ENCODE measurements around the gene PACRG. TPM values are rescaled to one million over a fixed set of nuclear protein-coding genes. Genes with fewer than 3 reads are reported as not detected.

The PACRG gene
- total RNA-seq, 1 experiment from 2014 or later: not detected

DNA sequence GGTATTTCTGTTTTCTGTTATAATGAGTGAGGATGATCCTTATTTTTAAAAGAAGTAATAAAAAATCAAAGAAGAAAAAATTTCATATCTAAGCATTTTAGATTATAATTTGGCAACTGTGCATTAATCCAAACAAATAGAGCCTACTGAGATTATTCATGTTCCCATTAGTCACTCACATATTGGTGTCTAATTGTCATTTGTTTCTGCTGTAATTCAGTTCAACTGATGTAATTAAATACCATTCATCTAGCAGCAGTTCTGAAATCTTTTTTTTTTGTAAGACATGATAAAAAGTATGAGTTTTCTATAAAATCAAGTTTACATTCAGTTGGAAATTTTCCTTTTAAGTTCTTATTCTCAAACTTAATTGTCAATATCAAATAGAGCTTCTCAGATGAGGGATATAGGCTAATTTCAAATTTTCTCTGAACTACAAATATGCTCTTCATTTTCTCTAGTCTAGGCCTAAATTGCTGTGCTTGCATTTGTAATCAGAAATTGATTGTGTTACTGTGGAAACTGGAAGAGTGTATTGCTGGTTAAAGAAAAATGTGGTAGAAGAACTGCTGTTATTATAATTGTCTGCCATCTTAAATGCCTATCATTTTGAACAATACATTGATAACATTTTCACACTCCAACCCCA, 23.6 kb downstream of the PACRG start:
- in situ Hi-C loops (cut with HindIII; ENCODE audit: low pct_unique_long_range_greater_than_20kb, low sequenced_read_pairs): no loop called here
- no peak for DNase-seq (ENCODE audit: low read depth)

DNA sequence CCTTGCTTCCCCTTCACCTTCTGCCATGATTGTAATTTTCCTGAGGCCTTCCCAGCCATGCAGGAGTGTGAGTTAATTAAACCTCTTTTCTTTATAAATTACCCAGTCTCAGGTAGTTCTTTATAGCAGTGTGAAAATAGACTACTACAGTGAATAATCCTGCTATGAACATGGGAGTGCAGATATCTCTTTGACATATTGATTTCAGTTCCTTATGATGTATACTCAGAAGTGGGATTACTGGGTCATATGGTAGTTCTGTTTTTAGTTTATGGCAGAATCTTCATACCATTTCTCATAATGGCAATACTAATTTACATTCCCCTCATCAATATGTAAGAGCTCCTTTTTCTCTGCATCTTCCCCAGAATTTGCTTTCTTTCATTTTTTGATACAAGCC, 26.0 kb downstream of the PACRG start:
- in situ Hi-C loops (cut with HindIII; ENCODE audit: low pct_unique_long_range_greater_than_20kb, low sequenced_read_pairs): no loop called here

DNA sequence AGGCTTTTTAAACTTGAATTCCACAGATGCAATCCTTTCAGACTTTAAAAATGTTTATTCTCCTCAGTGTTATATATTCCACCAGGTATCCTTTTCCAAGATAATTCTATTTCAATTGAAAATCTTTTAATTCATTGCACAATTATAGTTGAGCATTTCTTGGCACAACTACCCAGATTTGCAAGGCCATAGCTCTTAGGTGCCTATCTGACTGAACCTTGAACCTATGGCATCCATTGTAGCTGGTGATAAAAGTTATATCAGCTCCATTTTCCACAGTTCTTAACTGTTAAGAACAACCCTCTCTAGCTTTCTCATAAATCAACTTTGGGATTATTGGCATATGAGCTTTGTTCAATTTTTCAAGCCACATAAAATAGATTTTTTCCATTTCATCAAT, 42.4 kb downstream of the PACRG start:
- in situ Hi-C loops (cut with HindIII; ENCODE audit: low pct_unique_long_range_greater_than_20kb, low sequenced_read_pairs): no loop called here

More for the DNA sequence above, 26.0 kb downstream of the PACRG start:
- no peak for DNase-seq (ENCODE audit: low read depth)

DNA sequence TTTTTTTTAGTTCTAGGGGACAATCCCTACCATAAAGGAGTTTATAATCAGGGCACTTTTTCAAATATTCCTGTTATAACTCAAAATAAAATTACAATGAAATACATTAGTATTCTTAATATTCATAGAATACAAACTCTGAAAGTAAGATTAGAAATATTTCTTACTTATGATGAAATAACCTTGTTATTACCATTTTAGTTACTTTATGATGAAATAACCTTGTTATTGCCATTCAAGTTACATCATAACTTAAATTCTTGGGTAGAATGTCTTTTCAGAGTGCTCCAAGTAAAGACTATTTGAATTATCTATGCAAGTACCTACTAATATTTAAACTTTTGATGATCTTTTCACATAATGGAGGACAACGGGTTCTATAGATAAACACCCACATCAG, 43.2 kb downstream of the PACRG start:
- in situ Hi-C loops (cut with HindIII; ENCODE audit: low pct_unique_long_range_greater_than_20kb, low sequenced_read_pairs): no loop called here
- DNase-seq (ENCODE audit: low read depth): no peak

More for the DNA sequence above, 42.4 kb downstream of the PACRG start:
- DNase-seq (ENCODE audit: low read depth): no peak

GRCh38 chr6:162772466-162772865, 44.7 kb downstream of the PACRG start:
- no peak for DNase-seq (ENCODE audit: low read depth)
- in situ Hi-C loops (cut with HindIII; ENCODE audit: low pct_unique_long_range_greater_than_20kb, low sequenced_read_pairs): no loop called here

GRCh38 chr6:162773996-162774395, 46.2 kb downstream of the PACRG start:
- DNase-seq (ENCODE audit: low read depth): no peak
- in situ Hi-C loops (cut with HindIII; ENCODE audit: low pct_unique_long_range_greater_than_20kb, low sequenced_read_pairs): no loop called here

GRCh38 chr6:162777091-162777490, 49.3 kb downstream of the PACRG start:
- in situ Hi-C loops (cut with HindIII; ENCODE audit: low pct_unique_long_range_greater_than_20kb, low sequenced_read_pairs): no loop called here
- no peak for DNase-seq (ENCODE audit: low read depth)

GRCh38 chr6:162778603-162779002, 50.8 kb downstream of the PACRG start:
- DNase-seq (ENCODE audit: low read depth): no peak
- in situ Hi-C loops (cut with HindIII; ENCODE audit: low pct_unique_long_range_greater_than_20kb, low sequenced_read_pairs): no loop called here

GRCh38 chr6:162785632-162786242, 58.0 kb downstream of the PACRG start:
- no peak for DNase-seq (ENCODE audit: low read depth)
- in situ Hi-C loops (cut with HindIII; ENCODE audit: low pct_unique_long_range_greater_than_20kb, low sequenced_read_pairs): no loop called here

- in situ Hi-C loops (cut with HindIII; ENCODE audit: low pct_unique_long_range_greater_than_20kb, low sequenced_read_pairs): no loop called here
- DNase-seq (ENCODE audit: low read depth): no peak
Measured at GRCh38 chr6:162798546-162799266, 70.9 kb downstream of the PACRG start.

DNA sequence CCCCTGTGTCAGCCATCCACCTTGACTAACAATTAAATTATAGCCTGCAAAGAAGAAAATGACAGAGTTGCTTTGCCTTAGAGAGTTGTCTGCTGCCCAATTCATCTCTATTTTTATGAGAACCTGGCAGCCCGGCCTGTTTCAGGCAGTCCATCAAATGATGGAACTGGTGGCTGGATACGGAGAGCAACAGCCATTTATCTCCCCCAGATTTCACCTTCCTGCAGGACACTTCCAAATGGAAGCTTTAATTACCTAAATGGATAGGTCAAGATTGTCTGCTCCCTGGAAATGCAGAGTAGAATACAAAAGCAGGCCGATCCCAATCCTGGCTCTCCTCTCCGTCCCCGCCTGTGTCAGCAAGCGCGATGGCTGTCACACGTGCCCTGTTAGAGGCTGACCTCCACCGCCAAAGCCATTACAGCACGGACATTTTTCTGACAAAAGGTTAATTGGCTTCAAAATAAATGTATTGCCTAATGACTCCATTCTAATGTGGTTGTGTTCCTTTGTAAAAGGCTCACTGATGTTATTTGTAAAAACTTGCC, 86.7 kb downstream of the PACRG start:
- no peak for DNase-seq (ENCODE audit: low read depth)
- in situ Hi-C loops (cut with HindIII; ENCODE audit: low pct_unique_long_range_greater_than_20kb, low sequenced_read_pairs): no loop called here

DNA sequence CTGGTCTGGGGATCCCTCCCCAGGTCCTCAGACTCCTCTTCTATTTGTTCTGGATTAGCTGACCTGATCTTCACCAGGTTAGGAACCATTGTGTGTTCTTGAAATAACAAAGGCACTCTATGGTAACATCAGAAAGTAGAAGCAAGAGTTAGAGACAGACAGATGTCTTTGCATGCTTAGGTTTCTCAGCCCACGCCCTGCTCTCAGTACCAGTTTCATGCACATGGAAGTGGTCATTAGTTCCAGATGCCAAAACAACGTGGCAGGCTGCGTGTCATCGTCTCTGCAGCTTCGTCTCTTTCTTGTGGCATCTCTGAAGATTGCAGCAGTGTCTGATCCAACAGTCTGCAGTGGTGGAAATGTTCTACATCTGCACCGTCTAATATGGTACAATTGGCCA, 89.4 kb downstream of the PACRG start:
- no peak for DNase-seq (ENCODE audit: low read depth)
- in situ Hi-C loops (cut with HindIII; ENCODE audit: low pct_unique_long_range_greater_than_20kb, low sequenced_read_pairs): no loop called here

- in situ Hi-C loops (cut with HindIII; ENCODE audit: low pct_unique_long_range_greater_than_20kb, low sequenced_read_pairs): no loop called here
- no peak for DNase-seq (ENCODE audit: low read depth)
Measured at GRCh38 chr6:162819284-162819683, 91.5 kb downstream of the PACRG start.

DNA sequence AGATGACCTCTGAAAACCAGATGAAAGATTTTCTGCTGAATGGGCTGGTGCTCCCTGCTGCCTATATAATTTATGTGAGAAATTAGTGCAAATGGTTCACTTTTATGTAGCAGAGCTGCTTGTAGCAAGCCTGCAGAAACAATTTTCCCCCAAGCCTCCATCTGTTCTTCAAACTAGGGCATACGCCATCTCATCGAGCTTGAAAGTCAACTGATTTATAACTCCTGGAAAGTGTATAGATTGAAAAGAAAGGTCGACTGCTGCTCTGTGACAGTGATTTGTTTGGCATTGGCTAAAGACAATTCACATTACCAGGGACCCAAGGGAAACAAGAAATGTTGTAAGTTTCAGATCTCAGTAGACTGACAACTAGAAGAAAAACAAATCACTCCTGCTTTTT, 93.3 kb downstream of the PACRG start:
- in situ Hi-C loops (cut with HindIII; ENCODE audit: low pct_unique_long_range_greater_than_20kb, low sequenced_read_pairs): no loop called here

GRCh38 chr6:162825597-162825996, 97.8 kb downstream of the PACRG start:
- DNase-seq (ENCODE audit: low read depth): no peak
- in situ Hi-C loops (cut with HindIII; ENCODE audit: low pct_unique_long_range_greater_than_20kb, low sequenced_read_pairs): no loop called here

More for the DNA sequence above, 93.3 kb downstream of the PACRG start:
- DNase-seq (ENCODE audit: low read depth): no peak

DNA sequence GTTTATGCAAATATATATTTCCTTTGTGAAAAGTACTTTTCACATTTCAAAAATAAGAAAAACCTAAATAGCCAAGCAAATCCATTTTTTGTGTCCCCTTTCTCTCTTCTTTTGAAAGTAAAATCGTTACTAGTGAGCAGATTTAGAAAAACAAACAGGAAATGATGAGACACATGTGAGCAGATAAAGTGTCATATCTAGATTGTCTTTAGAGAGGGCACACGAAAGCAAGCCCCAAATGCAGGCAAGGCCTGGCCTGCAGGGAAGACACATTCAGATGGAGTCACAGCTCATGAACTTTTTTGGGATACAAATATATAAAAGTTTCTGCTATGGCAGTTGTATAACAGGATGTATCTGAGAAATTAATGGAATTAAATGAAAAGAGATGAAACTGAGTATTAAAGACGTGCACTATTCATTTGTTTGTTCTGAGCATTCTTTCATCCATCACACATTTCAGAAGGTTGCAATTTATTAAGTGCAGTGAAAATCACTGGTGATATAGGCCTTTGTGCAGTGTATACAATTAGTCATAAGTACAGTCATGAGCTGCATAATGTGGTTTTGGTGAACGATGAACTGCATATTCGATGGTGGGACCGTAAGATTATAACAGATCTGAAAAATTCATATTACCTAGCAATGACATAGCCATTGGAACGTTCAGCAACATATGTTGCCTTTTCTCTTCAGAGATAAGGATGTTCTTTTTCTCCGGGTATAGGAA, 101.4 kb downstream of the PACRG start:
- DNase-seq (ENCODE audit: low read depth): no peak
- in situ Hi-C loops (cut with HindIII; ENCODE audit: low pct_unique_long_range_greater_than_20kb, low sequenced_read_pairs): no loop called here

- in situ Hi-C loops (cut with HindIII; ENCODE audit: low pct_unique_long_range_greater_than_20kb, low sequenced_read_pairs): no loop called here
- DNase-seq (ENCODE audit: low read depth): no peak
Measured at GRCh38 chr6:162833776-162834175, 106.0 kb downstream of the PACRG start.

DNA sequence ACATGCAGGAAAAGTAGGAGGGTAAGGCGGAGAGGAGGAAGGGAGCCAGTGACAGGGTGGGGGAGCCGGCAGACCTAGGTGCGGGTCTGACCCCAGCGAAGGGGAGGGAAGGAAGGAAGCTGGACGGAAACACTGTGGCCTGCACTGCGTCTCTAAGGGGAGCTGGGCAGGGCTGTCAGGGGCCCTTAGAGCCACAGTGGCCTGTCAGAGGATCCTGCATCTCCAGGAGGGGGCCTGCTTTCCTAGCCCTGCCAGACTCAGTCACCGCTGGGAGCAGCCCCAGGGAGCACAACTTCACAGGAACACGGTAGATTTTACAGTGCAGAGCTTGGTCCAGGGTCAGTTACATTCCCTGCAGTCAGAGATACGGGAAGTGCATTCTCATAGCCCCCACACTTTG, 118.2 kb downstream of the PACRG start:
- no peak for DNase-seq (ENCODE audit: low read depth)
- in situ Hi-C loops (cut with HindIII; ENCODE audit: low pct_unique_long_range_greater_than_20kb, low sequenced_read_pairs): no loop called here

DNA sequence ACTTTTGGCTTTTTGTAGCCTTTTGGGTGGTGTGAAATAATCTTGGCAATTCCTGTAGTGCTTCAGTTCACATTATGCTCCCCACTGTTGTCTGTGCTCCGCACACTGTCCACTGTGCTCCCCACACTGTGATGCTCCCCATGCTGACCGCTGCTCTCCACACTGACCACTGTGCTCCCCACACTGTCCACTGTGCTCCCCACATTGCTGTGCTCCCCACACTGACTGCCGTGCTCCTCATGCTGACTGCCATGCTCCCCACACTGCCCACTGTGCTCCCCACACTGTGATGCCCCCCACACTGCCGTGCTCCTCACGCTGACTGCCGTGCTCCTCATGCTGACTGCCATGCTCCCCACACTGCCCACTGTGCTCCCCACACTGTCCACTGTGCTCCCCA, 118.9 kb downstream of the PACRG start:
- in situ Hi-C loops (cut with HindIII; ENCODE audit: low pct_unique_long_range_greater_than_20kb, low sequenced_read_pairs): no loop called here
- DNase-seq (ENCODE audit: low read depth): no peak

Measured in Caki2 (cell line).